B cell (primary cell): ENCODE measurements around the gene CR1. TPM values are rescaled to one million over a fixed set of nuclear protein-coding genes. Genes with fewer than 3 reads are reported as not detected.
"Not testable (repeated sequence)": the region's sequence is repeated elsewhere in the genome, so short reads cannot be mapped to it uniquely, and the experiment has no call there.

Source experiments
- ATAC-seq: fragments of 200-7000 bp; cut with Tn5 transposase; one replicate; pipeline ENCODE4 v1.10.0; 2021; ENCODE audit warnings: low read depth, mild to moderate bottlenecking, moderate number of reproducible peaks, moderate library complexity
- CTCF ChIA-PET: fragments of 350-600 bp; sonication (Branson Sonifier 250); formaldehyde crosslinking; loops from one replicate; lab custom pipeline; 2021; ENCODE audit warnings: antibody characterized with exemption, inconsistent platforms; lab: Charles Lee
- POLR2A ChIA-PET: fragments of 350-600 bp; sonication (Branson Sonifier 250); formaldehyde crosslinking; loops from one replicate; lab custom pipeline; 2021; ENCODE audit warnings: antibody characterized with exemption; lab: Charles Lee
- DNase-seq: peaks from one replicate; pipeline ENCODE4 v3.0.0; 2013
- H2AFZ ChIP-seq: 2 replicates; pipeline ENCODE4 v1.6.1; 2012; ENCODE audit warnings: mild to moderate bottlenecking, low read depth, low read length; ENCODE audit not compliant: insufficient read depth, poor library complexity, severe bottlenecking
- H3K27ac ChIP-seq, 2 donors: 1 replicate in 1 of 2; 2 replicates in 1 of 2; pipeline ENCODE4 v1.5.1; 2012 to 2013; ENCODE audit warnings: low read length in 2 of 2, mild to moderate bottlenecking in 2 of 2, moderate library complexity in 1 of 2
- H3K27me3 ChIP-seq, 4 experiments: fragments of 200-600 bp in 1 of 4; sonication (generic) in 1 of 4; replicated peaks in 1 of 4; 1 replicate in 2 of 4; 2 replicates in 2 of 4; pipeline versions ENCODE4 v1.6.1 to v1.7.0; 2013 to 2016; ENCODE audit warnings: low read length in 3 of 4, mild to moderate bottlenecking in 2 of 4, mixed read lengths in 1 of 4, moderate library complexity in 1 of 4; ENCODE audit not compliant: insufficient read depth in 4 of 4, control insufficient read depth in 3 of 4; ENCODE audit errors: control extremely low read depth in 1 of 4
- H3K36me3 ChIP-seq, 2 experiments: replicated peaks in 1 of 2; 1 replicate in 1 of 2; 2 replicates in 1 of 2; pipeline versions ENCODE4 v1.6.1 to v1.7.1; 2013; ENCODE audit warnings: low read length in 1 of 2; ENCODE audit not compliant: insufficient read depth in 2 of 2, control insufficient read depth in 1 of 2; ENCODE audit errors: control extremely low read depth in 1 of 2, extremely low read depth in 1 of 2
- H3K4me1 ChIP-seq, 2 donors: fragments of 200-600 bp in 1 of 2; sonication (generic) in 1 of 2; 1 replicate in 1 of 2; 2 replicates in 1 of 2; pipeline versions ENCODE4 v1.5.1 to v1.6.1; 2013 to 2017; ENCODE audit warnings: low read length in 2 of 2; ENCODE audit not compliant: control insufficient read depth in 2 of 2, insufficient read depth in 2 of 2
- H3K4me2 ChIP-seq: replicated peaks from 2 replicates; pipeline ENCODE3; 2012; ENCODE audit warnings: mild to moderate bottlenecking, low read depth, low read length; ENCODE audit not compliant: poor library complexity, severe bottlenecking
- H3K4me3 ChIP-seq, 5 experiments: fragments of 200-600 bp in 1 of 5; sonication (generic) in 1 of 5; 1 replicate in 3 of 5; 2 replicates in 2 of 5; pipeline versions ENCODE4 v1.5.1 to v1.7.0; 2011 to 2016; ENCODE audit warnings: low read length in 4 of 5, mild to moderate bottlenecking in 4 of 5, low read depth in 2 of 5, control low read depth in 1 of 5, moderate library complexity in 1 of 5; ENCODE audit not compliant: insufficient read depth in 1 of 5; ENCODE audit errors: control extremely low read depth in 1 of 5, extremely low read depth in 1 of 5
- H3K79me2 ChIP-seq: fragments of 200-600 bp; sonication (generic); one replicate; pipeline ENCODE4 v1.6.0; 2016; ENCODE audit warnings: low read length; ENCODE audit not compliant: control insufficient read depth, insufficient read depth
- H3K9ac ChIP-seq: fragments of 200-600 bp; sonication (generic); 2 replicates; pipeline ENCODE4 v1.6.1; 2017; ENCODE audit warnings: mild to moderate bottlenecking, low read length, moderate library complexity
- H3K9me3 ChIP-seq, 3 donors: one replicate each; pipeline versions ENCODE4 v1.6.1 to v1.7.1; 2013; ENCODE audit warnings: low read length in 2 of 3; ENCODE audit not compliant: control insufficient read depth in 2 of 3, insufficient read depth in 1 of 3; ENCODE audit errors: control extremely low read depth in 1 of 3
- H4K20me1 ChIP-seq: 2 replicates; pipeline ENCODE4 v1.6.0; 2012; ENCODE audit warnings: mild to moderate bottlenecking, low read length; ENCODE audit not compliant: insufficient read depth, control insufficient read depth, poor library complexity, severe bottlenecking
- H3K27ac Mint-ChIP-seq: one replicate; pipeline ENCODE4 v1.8.0; 2021; ENCODE audit warnings: mixed read lengths
- H3K27me3 Mint-ChIP-seq: one replicate; pipeline ENCODE4 v1.8.0; 2021; ENCODE audit warnings: mixed read lengths
- H3K4me1 Mint-ChIP-seq: one replicate; pipeline ENCODE4 v1.8.0; 2021; ENCODE audit warnings: mixed read lengths
- H3K4me3 Mint-ChIP-seq: one replicate; pipeline ENCODE4 v1.8.0; 2021; ENCODE audit warnings: mixed read lengths
- H3K9me3 Mint-ChIP-seq: one replicate; pipeline ENCODE4 v1.8.0; 2022; ENCODE audit warnings: mixed read lengths; ENCODE audit not compliant: insufficient read depth
- EZH2 ChIP-seq: IDR thresholded peaks from 2 replicates; pipeline ENCODE4 v1.6.1; 2012; ENCODE audit warnings: borderline replicate concordance, low read depth, mild to moderate bottlenecking, moderate library complexity, low read length; ENCODE audit not compliant: insufficient read depth, poor library complexity, severe bottlenecking
- WGBS: methylation state at CpG from one replicate; pipeline ENCODE4 v1.1.5; 2013; ENCODE audit warnings: missing lambda C conversion rate; ENCODE audit not compliant: insufficient coverage; 5-methylcytosine and 5-hydroxymethylcytosine counted together
- intact Hi-C: fragments of 100-400 bp; cut with micrococcal nuclease; formaldehyde crosslinking; loops from one replicate; pipeline ENCODE4 v1.10.0; 2022
- polyA plus RNA-seq: library from polyadenylated mRNA; depleted of rRNA; stranded (reverse); fragments of >200 nt; gene quantifications from 2 replicates; pipeline ENCODE4 v1.2.3, GENCODE V29; 2012
- total RNA-seq, 2 donors: library from RNA; stranded (reverse); fragments of 120-200 nt in 1 of 2; gene quantifications; 1 replicate in 1 of 2; 2 replicates in 1 of 2; pipeline versions ENCODE4 v1.2.3 to v1.2.4, GENCODE V29; 2013 to 2022
- TF ChIP-seq, protein P1 (sequence below): fragments of 200-600 bp; IDR thresholded peaks from one replicate; pipeline ENCODE4 v1.8.0; 2022; ENCODE audit warnings: antibody characterized with exemption, mild to moderate bottlenecking

Gene CR1
- total and polyA plus RNA-seq, 2 donors (not counting 1 experiment from before 2014, with no cell fraction given), result 26.4 to 36.7 TPM

GRCh38 chr1:207690551-207690950, 194.6 kb downstream of the CR1 start:
- POLR2A ChIA-PET, H4K20me1 ChIP-seq, DNase-seq, CTCF ChIA-PET, H3K4me1 Mint-ChIP-seq, H3K27me3 Mint-ChIP-seq, H2AFZ ChIP-seq, intact Hi-C loops, H3K79me2 ChIP-seq, H3K27me3 ChIP-seq, H3K36me3 ChIP-seq, H3K4me3 Mint-ChIP-seq, H3K4me2 ChIP-seq, H3K4me1 ChIP-seq, H3K9me3 ChIP-seq, H3K9me3 Mint-ChIP-seq, H3K27ac ChIP-seq, H3K27ac Mint-ChIP-seq, H3K4me3 ChIP-seq, ATAC-seq, H3K9ac ChIP-seq: not testable (repeated sequence)
- 96% methylated on average over 4 of the region's 4 CpGs for WGBS

DNA sequence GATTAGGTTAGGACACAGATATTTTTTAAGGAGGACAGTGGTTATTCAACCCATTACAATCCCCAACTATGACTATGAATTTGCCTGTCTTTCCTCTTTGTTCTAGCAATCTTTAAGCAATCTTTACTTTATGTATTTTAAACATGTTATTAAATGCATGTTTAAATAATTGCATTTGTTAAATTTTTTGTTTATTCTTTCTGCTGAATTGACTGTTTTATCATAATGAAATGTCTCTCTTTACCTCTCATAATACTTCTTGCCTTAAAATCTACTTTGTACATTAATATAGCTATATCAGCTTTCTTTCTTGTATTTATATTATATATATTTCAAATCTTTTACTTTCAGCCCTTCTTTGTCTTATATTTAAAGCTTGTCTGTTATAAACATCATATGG, 195.1 kb downstream of the CR1 start:
- Mint-ChIP-seq H3K4me1 (no peaks in the 10 kb centered on the region), H3K27me3 (peaks cover 9% of the 10 kb centered on the region), H3K9me3 (no peaks in the 10 kb centered on the region), H3K4me3 (no peak overlapping the region), H3K27ac (no peak overlapping the region)
- intact Hi-C loops, result no loop called here
- Histone ChIP-seq H3K27ac (no peak overlapping the region), H3K9ac (no peak overlapping the region), H3K4me2 (no peak overlapping the region), H4K20me1 (no peaks in the 10 kb centered on the region), H3K9me3 (no peaks in the 10 kb centered on the region), H3K79me2 (no peaks in the 10 kb centered on the region), H3K27me3 (peaks cover 0 to 6% (median 0%) of the 10 kb centered on the region in 4 experiments), H3K4me3 (no peak overlapping the region), H2AFZ (no peak overlapping the region), H3K4me1 (no peaks in the 10 kb centered on the region), H3K36me3 (no peaks in the 10 kb centered on the region)
- DNase-seq (no peak), ATAC-seq (no peak)
- TF ChIP-seq, protein P1, sequence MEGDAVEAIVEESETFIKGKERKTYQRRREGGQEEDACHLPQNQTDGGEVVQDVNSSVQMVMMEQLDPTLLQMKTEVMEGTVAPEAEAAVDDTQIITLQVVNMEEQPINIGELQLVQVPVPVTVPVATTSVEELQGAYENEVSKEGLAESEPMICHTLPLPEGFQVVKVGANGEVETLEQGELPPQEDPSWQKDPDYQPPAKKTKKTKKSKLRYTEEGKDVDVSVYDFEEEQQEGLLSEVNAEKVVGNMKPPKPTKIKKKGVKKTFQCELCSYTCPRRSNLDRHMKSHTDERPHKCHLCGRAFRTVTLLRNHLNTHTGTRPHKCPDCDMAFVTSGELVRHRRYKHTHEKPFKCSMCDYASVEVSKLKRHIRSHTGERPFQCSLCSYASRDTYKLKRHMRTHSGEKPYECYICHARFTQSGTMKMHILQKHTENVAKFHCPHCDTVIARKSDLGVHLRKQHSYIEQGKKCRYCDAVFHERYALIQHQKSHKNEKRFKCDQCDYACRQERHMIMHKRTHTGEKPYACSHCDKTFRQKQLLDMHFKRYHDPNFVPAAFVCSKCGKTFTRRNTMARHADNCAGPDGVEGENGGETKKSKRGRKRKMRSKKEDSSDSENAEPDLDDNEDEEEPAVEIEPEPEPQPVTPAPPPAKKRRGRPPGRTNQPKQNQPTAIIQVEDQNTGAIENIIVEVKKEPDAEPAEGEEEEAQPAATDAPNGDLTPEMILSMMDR, result no peak
- no peak for TF ChIP-seq EZH2
- ChIA-PET CTCF (interaction anchor here (0.8 kb wide), 1 partner anchor 331 kb away, joined by 3 read pairs; no protein-coding TSS in a partner anchor), POLR2A (no interaction called here)

Other genes with a start within 250 kb of the CR1 start
- gene CD55, start 174.5 kb upstream of the CR1 start, total RNA-seq, result 239 and 252 TPM in 2 replicates
- gene CD55, start 174.5 kb upstream of the CR1 start, polyA plus RNA-seq, result 98.3 and 140 TPM in 2 replicates
- 28.1 and 30.5 TPM in 2 replicates for gene CR2, start 41.8 kb upstream of the CR1 start, total RNA-seq
- gene CR2, start 41.8 kb upstream of the CR1 start, polyA plus RNA-seq, result 26.0 and 36.8 TPM in 2 replicates
- 0.59 TPM in 1 of 2 replicates, not detected in the other for gene CR1L, start 149.0 kb downstream of the CR1 start, total RNA-seq
- gene CR1L, start 149.0 kb downstream of the CR1 start, polyA plus RNA-seq, result 0.07 and 0.10 TPM in 2 replicates